ENCODE data around the gene C17orf100.

The C17orf100 gene

DNA sequence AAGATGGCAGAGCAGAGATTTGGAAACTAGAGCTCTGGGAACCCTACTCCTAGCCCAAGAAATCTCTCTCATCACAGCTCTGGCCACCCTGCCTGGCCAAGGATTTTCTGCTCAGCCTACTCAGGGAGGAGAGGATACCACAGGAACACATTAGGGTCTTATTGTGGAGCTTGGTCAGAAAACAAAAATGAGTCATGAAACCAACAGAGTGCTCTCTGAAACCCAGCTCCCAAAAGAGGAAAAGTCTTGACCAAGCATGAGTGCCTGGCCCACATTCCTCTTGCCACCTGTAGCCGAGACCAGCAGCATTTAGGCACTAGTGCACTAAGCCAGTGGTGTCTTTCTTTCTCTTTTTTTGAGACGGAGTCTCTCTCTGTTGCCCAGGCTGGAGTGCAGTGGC, 43.5 kb downstream of the C17orf100 start:
- no peak for DNase-seq

DNA sequence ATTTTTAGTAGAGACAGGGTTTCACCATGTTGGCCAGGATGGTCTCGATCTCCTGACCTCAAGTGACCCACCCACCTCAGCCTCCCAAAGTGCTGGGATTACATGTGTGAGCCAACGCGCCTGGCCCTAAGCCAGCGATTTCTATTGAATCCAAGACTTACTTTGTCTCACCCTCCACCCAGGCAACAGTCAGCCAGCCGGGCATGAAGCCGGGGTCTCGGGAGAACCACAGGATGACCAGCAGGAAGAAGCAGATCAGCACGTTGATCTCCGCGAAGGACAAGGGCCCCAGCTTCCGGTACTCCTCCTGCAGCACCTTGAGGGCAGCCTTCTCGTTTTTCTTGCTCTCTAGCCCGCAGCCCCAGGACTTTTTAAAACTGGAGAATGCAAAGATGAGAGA, 44.0 kb downstream of the C17orf100 start:
- DNase-seq = no peak

DNA sequence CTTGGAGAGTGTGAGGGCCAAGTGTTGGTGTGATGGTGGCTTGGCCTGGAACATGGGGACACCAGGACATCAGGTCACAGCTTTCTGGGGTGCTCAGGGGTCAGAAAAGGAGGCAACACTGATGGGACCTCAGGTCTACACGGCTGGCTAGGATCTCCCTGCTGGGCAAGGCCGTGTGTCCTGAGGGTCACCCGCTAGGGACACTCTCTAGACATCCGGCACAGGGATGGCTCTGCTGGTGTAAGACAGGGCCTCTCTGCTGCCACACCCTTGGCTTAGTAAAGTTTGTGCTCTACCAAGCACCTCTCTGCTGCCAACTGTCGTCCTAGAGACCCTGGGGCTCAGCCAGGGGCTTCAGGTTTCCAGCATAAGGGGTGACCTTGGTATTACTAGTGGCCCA, 45.3 kb downstream of the C17orf100 start:
- no peak for DNase-seq

DNA sequence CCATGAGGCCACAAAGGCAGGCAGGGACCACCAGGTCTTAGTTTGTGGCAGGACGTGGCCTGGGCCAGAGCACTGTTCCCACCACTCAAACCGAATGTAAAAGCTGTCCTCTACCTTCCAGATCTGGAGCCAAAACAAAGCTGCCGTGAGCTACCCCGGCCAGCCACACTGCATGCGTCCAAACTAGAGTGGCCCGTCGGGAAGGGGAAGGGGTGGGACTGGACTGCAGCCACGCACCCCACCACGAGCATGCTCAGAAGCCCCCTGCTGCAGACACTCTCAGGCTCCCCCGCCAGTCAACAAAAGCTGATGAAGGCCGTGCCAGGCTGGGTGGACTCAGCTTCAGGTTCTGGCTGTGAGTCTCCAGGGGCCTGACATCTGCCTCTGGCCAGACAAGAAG, 46.4 kb downstream of the C17orf100 start:
- DNase-seq = no peak

DNA sequence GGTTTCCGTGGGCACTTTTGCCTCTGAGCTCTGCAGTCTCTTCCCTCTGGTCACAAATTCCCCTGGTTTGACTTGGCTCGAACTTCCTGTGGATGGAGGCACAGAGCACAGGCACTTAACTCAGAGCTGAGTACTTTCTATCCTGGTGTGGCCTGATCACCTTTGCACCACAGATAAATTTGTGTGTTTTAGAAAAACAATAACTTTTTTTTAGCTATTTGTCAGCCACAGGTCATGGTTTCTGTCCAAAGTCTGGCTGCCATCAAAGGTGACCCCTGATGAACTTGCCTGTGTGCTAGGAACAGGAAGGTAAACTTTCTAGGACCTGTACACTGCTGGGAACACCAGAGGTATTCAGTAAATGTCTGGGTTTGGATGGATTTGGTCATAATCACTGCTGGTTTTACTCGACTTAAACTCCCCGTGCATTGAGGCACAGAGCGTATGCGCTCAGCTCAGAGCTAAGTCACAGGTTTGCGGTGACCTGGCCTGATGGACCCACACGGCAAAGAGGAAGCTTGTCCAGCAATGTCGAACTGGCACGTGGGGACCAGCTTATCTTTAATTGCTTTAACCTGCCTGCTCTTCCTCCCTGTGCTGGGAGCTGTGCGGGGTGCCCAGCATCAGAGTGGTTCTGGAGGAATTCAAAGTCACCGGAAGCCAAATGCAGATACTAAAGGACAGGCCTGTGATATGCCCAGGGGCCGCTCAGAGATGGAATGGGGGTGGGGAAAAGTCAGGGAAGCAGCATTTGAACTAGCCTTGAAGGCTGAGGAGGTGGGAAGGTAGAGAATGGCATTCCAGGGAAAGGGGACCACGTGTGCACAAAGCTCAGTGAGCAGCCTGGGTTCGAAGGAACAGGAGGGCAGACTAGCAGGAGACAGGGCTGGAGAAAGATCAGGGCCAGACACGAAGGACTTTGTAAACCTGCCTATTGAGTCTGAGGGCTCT, 48.7 kb downstream of the C17orf100 start:
- no peak for DNase-seq

DNA sequence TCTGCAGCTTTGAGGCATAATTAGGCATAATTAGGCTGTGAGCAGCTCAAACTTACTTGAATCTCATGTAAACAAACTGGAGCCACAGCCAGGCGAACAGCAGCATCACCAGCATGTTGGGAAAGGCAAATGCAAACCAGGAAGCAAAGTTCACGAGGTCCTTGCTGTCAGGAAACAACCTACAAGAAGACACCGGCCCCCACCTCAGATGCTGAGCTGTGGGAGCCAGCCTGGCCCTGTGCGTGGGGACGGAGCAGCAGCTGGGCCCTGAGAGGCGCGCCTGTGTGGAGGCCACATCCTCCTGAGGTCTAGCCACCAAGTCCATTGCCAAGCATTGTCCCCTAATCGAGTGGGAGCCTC, 49.4 kb downstream of the C17orf100 start:
- DNase-seq = no peak

DNA sequence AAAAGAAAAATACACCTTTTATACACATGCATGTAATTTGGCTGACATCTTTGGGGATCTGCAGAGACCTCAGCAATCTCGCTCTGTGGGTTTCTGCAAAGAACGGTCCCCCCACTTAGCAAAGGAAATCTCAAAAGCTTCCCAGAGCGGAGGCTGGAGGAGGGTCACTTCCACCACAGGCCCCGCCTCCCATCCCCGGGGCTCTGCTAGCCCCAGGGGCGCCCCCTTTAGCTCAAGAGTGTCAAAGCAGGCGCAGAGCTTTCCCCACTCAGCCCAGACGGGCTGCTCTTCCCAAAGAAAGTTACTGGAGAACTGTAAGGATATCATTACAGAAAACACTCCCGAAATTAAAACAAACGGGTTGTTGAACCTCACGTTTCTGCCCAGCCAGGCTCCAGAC, 50.2 kb downstream of the C17orf100 start:
- DNase-seq = peak; percentile 39

DNA sequence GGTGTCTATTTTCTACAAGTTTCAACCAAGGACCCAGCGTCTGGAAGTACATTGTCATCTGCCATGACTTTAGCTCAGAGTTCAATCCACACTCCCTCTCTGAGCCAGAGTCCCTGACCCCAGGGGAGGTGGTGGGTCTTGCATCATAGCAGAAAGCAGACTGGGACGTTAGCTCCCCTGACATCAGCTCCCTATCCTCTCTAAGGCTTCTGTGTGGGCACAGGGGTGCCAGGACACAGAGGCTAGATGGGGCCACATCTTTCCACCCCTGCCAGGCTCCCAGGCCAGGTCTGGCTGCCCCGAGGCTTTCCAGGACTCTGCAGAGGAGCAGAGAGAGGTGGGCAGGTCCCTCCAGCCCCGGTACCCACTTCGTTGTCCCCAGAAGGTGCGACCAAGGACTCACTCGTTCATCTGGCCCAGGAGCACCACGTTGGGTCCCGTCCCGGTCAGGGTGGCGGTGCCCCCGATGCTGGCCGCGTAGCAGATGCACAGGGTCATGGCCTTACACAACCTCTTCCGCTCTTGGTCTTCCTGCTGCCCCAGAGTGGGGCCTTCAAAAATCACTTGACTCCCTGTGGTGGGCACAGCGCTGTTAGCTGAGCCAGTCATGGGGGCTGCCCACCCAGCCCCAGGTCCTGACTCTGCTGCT, 51.1 kb downstream of the C17orf100 start:
- DNase-seq = no peak

All from activated naive CD4-positive, alpha-beta T cell treated with anti-CD3 and anti-CD28 coated beads, Interleukin-2, amount 50 U/mL, for 16 hours (primary cell).